Measurements from ENCODE around the gene WDR81.

- TF ChIP-seq CTCF (IDR thresholded peaks at IDR 0.05; ENCODE audit: insufficient read depth, low read length), result no peak
- peak; percentile 12; the same call in 1 of the 2 replicates for TF ChIP-seq POLR2AphosphoS5 (IDR thresholded peaks at IDR 0.05; ENCODE audit: low read depth)
- TF ChIP-seq REST (IDR thresholded peaks at IDR 0.05; ENCODE audit: insufficient replicate concordance, low read depth), result no peak
- no peak for TF ChIP-seq SPI1 (IDR thresholded peaks at IDR 0.05; ENCODE audit: borderline replicate concordance, low read depth)
Observed at GRCh38 chr17:1724351-1724868, at the start of gene WDR81.
